T-cell (primary cell): Measurements from ENCODE around the gene TPPP3. TPM values are rescaled to one million over a fixed set of nuclear protein-coding genes. Genes with fewer than 3 reads are reported as not detected.
"Not testable (repeated sequence)": the region's sequence is repeated elsewhere in the genome, so short reads cannot be mapped to it uniquely, and the experiment has no call there.

Experiments
- ATAC-seq, 4 experiments: fragments of 200-7000 bp in 3 of 4; fragments of 150-1000 bp in 1 of 4; cut with Tn5 transposase; replicated peaks in 1 of 4; 1 replicate in 3 of 4; 2 replicates in 1 of 4; pipeline ENCODE4 v1.10.0; 2021; ENCODE audit warnings: moderate library complexity in 3 of 4, mild to moderate bottlenecking in 2 of 4, moderate number of reproducible peaks in 1 of 4
- CTCF ChIA-PET, 2 donors: fragments of 300-600 bp; sonication (Branson Sonifier 250); formaldehyde crosslinking; loops; one replicate each; lab custom pipeline; 2022; ENCODE audit warnings: antibody characterized with exemption in 2 of 2; lab: Charles Lee
- POLR2A ChIA-PET, 2 donors: fragments of 300-600 bp; sonication (Branson Sonifier 250); formaldehyde crosslinking; loops; one replicate each; lab custom pipeline; 2022; ENCODE audit warnings: antibody characterized with exemption in 2 of 2; lab: Charles Lee
- DNase-seq, 35 experiments: peaks; one replicate each; pipeline versions ENCODE4 v3.0.0 to v3.0.0-alpha.2; 2013 to 2023
- H3K27ac ChIP-seq: one replicate; pipeline ENCODE4 v1.5.1; 2013; ENCODE audit warnings: low read length
- H3K27me3 ChIP-seq, 2 experiments: replicated peaks in 1 of 2; 1 replicate in 1 of 2; 2 replicates in 1 of 2; pipeline versions ENCODE4 v1.6.1 to v1.7.0; 2013; ENCODE audit warnings: low read length in 1 of 2, mixed read lengths in 1 of 2; ENCODE audit not compliant: control insufficient read depth in 2 of 2, insufficient read depth in 2 of 2; ENCODE audit errors: extremely low read depth in 1 of 2
- H3K36me3 ChIP-seq, 2 donors: 1 replicate in 1 of 2; 2 replicates in 1 of 2; pipeline versions ENCODE4 v1.6.1 to v1.7.0; 2013; ENCODE audit warnings: low read length in 1 of 2; ENCODE audit not compliant: control insufficient read depth in 2 of 2, insufficient read depth in 1 of 2; ENCODE audit errors: extremely low read depth in 1 of 2
- H3K4me1 ChIP-seq, 2 experiments: 1 replicate in 1 of 2; 2 replicates in 1 of 2; pipeline versions ENCODE4 v1.6.1 to v1.7.0; 2013; ENCODE audit warnings: low read length in 2 of 2, mixed read lengths in 1 of 2; ENCODE audit not compliant: insufficient read depth in 2 of 2, control insufficient read depth in 1 of 2; ENCODE audit errors: extremely low read depth in 1 of 2
- H3K4me3 ChIP-seq, 2 donors: 1 replicate in 1 of 2; 2 replicates in 1 of 2; pipeline versions ENCODE4 v1.5.1 to v1.7.0; 2013; ENCODE audit warnings: mild to moderate bottlenecking in 2 of 2, low read length in 1 of 2, moderate library complexity in 1 of 2; ENCODE audit not compliant: control insufficient read depth in 1 of 2; ENCODE audit errors: extremely low read depth in 1 of 2
- H3K9me3 ChIP-seq: 2 replicates; pipeline ENCODE4 v1.7.0; 2013
- H3K27ac Mint-ChIP-seq, 2 donors: one replicate each; pipeline ENCODE4 v1.8.0; 2020 to 2021; ENCODE audit warnings: mild to moderate bottlenecking in 2 of 2, mixed read lengths in 2 of 2
- H3K27me3 Mint-ChIP-seq, 2 donors: one replicate each; pipeline ENCODE4 v1.8.0; 2021 to 2022; ENCODE audit warnings: mixed read lengths in 2 of 2
- H3K36me3 Mint-ChIP-seq: one replicate; pipeline ENCODE4 v1.8.0; 2021; ENCODE audit warnings: mixed read lengths
- H3K4me1 Mint-ChIP-seq, 3 donors: one replicate each; pipeline ENCODE4 v1.8.0; 2020 to 2022; ENCODE audit warnings: mixed read lengths in 3 of 3, mild to moderate bottlenecking in 1 of 3
- H3K4me3 Mint-ChIP-seq, 3 donors: one replicate each; pipeline ENCODE4 v1.8.0; 2020 to 2022; ENCODE audit warnings: mild to moderate bottlenecking in 3 of 3, mixed read lengths in 3 of 3, moderate library complexity in 3 of 3
- H3K9me3 Mint-ChIP-seq, 3 donors: one replicate each; pipeline ENCODE4 v1.8.0; 2020 to 2022; ENCODE audit warnings: mixed read lengths in 3 of 3
- WGBS: methylation state at CpG from one replicate; pipeline ENCODE4 v1.1.5; 2013; ENCODE audit warnings: missing lambda C conversion rate; ENCODE audit not compliant: insufficient coverage; 5-methylcytosine and 5-hydroxymethylcytosine counted together
- total RNA-seq, 35 experiments: library from RNA in 6 of 35; stranded (reverse) in 6 of 35; fragments of 120-200 nt in 1 of 35; gene quantifications; one replicate each; pipeline versions ENCODE4 v1.2.1 to v1.2.4 and lab custom pipeline; 2013 to 2026

The TPPP3 gene
- total RNA-seq, 5 donors from 2014 or later (not counting 1 experiment from before 2014, with no cell fraction given) = 0.18 to 0.23 TPM; not detected in 3

DNA sequence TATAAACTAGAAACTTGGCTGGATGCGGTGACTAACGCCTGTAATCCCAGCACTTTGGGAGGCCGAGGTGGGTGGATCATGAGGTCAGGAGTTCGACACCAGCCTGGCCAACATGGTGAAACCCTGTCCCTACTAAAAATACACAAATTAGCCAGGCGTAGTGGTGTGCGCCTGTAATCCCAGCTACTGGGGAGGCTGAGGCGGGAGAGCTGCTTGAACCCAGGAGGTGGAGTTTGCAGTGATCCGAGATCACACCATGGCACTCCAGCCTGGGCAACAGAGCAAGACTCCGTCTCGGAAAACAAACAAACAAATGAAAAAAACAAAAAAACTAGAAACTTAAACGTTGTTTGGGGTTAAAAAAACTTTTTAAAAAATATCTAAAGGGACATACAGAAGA, 17.3 kb downstream of the TPPP3 start:
- H3K27ac Mint-ChIP-seq, H3K36me3 Mint-ChIP-seq, ATAC-seq, H3K4me1 Mint-ChIP-seq, H3K4me1 ChIP-seq, H3K27me3 ChIP-seq, DNase-seq, H3K4me3 Mint-ChIP-seq, POLR2A ChIA-PET, H3K4me3 ChIP-seq, H3K36me3 ChIP-seq, H3K9me3 ChIP-seq, H3K27ac ChIP-seq, H3K9me3 Mint-ChIP-seq, CTCF ChIA-PET: not testable (repeated sequence)
- 100% methylated on average over 3 of the region's 11 CpGs for WGBS
- H3K27me3 Mint-ChIP-seq = peaks cover 4 to 10% of the 10 kb centered on the region in 2 donors

DNA sequence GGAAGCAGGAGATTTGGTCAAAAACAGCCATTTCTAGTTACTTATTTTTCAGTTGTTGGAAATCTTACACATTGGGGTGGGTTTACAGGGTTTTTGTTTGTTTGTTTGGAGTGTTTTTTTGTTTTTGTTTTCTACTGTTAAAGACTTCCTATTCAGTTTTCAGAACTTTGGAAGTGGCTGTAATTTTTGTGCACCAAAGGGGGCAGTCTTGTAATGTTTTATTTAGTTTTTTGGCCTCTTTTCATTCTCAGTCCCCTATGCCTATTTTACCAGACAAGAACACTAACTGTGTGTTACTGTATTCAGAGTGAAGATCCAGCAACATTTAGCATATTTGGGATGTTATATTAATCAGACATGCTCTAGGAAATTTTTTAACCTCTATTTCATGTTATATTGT, 20.6 kb downstream of the TPPP3 start:
- no peaks in the 10 kb centered on the region for H3K9me3 Mint-ChIP-seq
- no peaks in the 10 kb centered on the region for H3K9me3 ChIP-seq
- H3K27ac ChIP-seq = no peak overlapping the region
- H3K4me3 ChIP-seq = no peak overlapping the region
- H3K36me3 Mint-ChIP-seq = no peaks in the 10 kb centered on the region
- CTCF ChIA-PET = interaction anchor here in 1 of 2 donors (0.6 kb wide), 1 partner anchor 34 kb away, joined by 9 read pairs; no protein-coding TSS in a partner anchor
- no peaks in the 10 kb centered on the region for H3K4me1 Mint-ChIP-seq
- DNase-seq = no peak
- no peak for ATAC-seq
- peaks cover 0 to 9% of the 10 kb centered on the region in 2 experiments for H3K27me3 ChIP-seq
- no peak overlapping the region for H3K4me3 Mint-ChIP-seq
- H3K27ac Mint-ChIP-seq = no peak overlapping the region
- POLR2A ChIA-PET = interaction anchor here in 1 of 2 donors (0.6 to 1.0 kb wide), 2 partner anchors 9 to 16 kb away, joined by 3 to 4 read pairs; no protein-coding TSS in a partner anchor
- H3K27me3 Mint-ChIP-seq = peaks cover 1 to 7% of the 10 kb centered on the region in 2 donors
- H3K4me1 ChIP-seq = no peaks in the 10 kb centered on the region
- no peaks in the 10 kb centered on the region for H3K36me3 ChIP-seq

DNA sequence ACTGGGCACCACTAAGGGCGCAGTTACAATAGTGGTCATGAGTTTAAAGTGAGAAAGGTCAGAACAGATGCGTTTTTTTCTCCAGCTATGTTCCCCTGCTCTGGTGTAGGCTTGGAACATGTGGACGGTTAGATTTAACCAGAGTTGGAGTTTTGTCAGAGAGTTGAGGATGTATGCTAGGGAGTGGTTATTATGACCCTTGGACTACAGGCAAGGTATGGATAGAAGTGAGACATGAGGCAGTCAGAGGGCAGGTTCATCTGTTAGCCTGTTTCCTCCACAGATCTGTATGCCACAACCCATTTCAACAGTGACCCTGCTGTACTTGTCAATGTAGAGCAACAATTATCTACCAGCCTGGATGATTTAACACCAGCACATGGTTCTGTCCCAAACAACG, 22.6 kb downstream of the TPPP3 start:
- POLR2A ChIA-PET = no interaction called here
- Mint-ChIP-seq H3K27ac (no peak overlapping the region), H3K36me3 (no peaks in the 10 kb centered on the region), H3K4me1 (peaks cover 0 to 5% (median 2%) of the 10 kb centered on the region in 3 donors), H3K9me3 (no peaks in the 10 kb centered on the region), H3K4me3 (no peak overlapping the region), H3K27me3 (no peaks in the 10 kb centered on the region)
- no peak for ATAC-seq
- no peak for DNase-seq
- Histone ChIP-seq H3K4me3 (no peak overlapping the region), H3K27me3 (peaks cover 0 to 2% of the 10 kb centered on the region in 2 experiments), H3K4me1 (no peaks in the 10 kb centered on the region), H3K36me3 (no peaks in the 10 kb centered on the region), H3K27ac (no peak overlapping the region), H3K9me3 (no peaks in the 10 kb centered on the region)
- WGBS = 78% methylated on average over 3 of the region's 4 CpGs
- CTCF ChIA-PET = interaction anchor here in 1 of 2 donors (0.7 kb wide), 1 partner anchor 43 kb away, joined by 4 read pairs; no protein-coding TSS in a partner anchor

- no peaks in the 10 kb centered on the region for H3K9me3 Mint-ChIP-seq
- H3K27me3 Mint-ChIP-seq = peaks cover 0 to 1% of the 10 kb centered on the region in 2 donors
- DNase-seq (no peak), ATAC-seq (peak in 2 of 4 experiments; percentile 16 to 36)
- peak overlapping the region; percentile 4 for H3K27ac ChIP-seq
- no peaks in the 10 kb centered on the region for H3K27me3 ChIP-seq
- H3K27ac Mint-ChIP-seq = peak overlapping the region; percentile 35 to 36
- CTCF ChIA-PET = interaction anchor here (0.5 to 0.6 kb wide), 2 partner anchors 17 to 57 kb away, joined by 3 to 5 read pairs; no protein-coding TSS in a partner anchor
- POLR2A ChIA-PET = no interaction called here
- no peaks in the 10 kb centered on the region for H3K36me3 Mint-ChIP-seq
- no peaks in the 10 kb centered on the region for H3K36me3 ChIP-seq
- peak overlapping the region in 1 of 3 donors; percentile 26 for H3K4me3 Mint-ChIP-seq
- H3K4me3 ChIP-seq = no peak overlapping the region
- peaks cover 13 to 25% (median 18%) of the 10 kb centered on the region in 3 donors for H3K4me1 Mint-ChIP-seq
- peaks cover 0 to 12% of the 10 kb centered on the region in 2 experiments for H3K4me1 ChIP-seq
- no peaks in the 10 kb centered on the region for H3K9me3 ChIP-seq
Measured at GRCh38 chr16:67364600-67365235, 28.6 kb downstream of the TPPP3 start.

DNA sequence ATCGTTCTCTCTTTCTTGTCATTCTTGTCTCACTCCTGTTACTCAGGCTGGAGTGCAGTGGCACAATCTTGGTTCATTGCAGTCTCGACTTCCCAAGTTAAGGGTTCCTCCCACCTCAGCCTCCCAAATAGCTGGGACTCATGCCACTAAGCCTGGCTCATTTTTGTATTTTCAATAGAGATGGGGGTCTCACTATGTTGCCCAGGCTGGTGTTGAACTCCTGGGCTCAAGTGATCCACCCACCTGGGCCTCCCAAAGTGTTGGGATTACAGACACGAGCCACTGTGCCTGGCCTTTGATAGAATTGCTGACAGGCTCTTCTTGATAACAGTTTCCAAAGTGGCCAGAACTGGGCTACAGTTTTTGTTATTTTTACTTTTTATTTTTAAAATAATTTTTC, 32.3 kb downstream of the TPPP3 start:
- Histone ChIP-seq H3K27me3 (peaks cover 0 to 3% of the 10 kb centered on the region in 2 experiments), H3K36me3 (no peaks in the 10 kb centered on the region), H3K4me3 (no peak overlapping the region), H3K27ac (no peak overlapping the region), H3K4me1 (peaks cover 0 to 12% of the 10 kb centered on the region in 2 experiments), H3K9me3 (no peaks in the 10 kb centered on the region)
- peaks cover 1 to 5% of the 10 kb centered on the region in 2 donors for H3K27me3 Mint-ChIP-seq
- no peak overlapping the region for H3K27ac Mint-ChIP-seq
- CTCF ChIA-PET = no interaction called here
- peaks cover 13 to 24% (median 18%) of the 10 kb centered on the region in 3 donors for H3K4me1 Mint-ChIP-seq
- ATAC-seq = no peak
- no peaks in the 10 kb centered on the region for H3K9me3 Mint-ChIP-seq
- H3K36me3 Mint-ChIP-seq = no peaks in the 10 kb centered on the region
- 60% methylated on average over 1 of the region's 3 CpGs for whole genome bisulfite sequencing
- no peak overlapping the region for H3K4me3 Mint-ChIP-seq
- DNase-seq = no peak
- POLR2A ChIA-PET = no interaction called here

- H3K9me3 Mint-ChIP-seq, ATAC-seq, H3K4me1 ChIP-seq, H3K9me3 ChIP-seq, H3K27ac ChIP-seq, H3K36me3 Mint-ChIP-seq, H3K4me3 Mint-ChIP-seq, H3K27ac Mint-ChIP-seq, POLR2A ChIA-PET, H3K27me3 Mint-ChIP-seq, H3K36me3 ChIP-seq, DNase-seq, H3K4me3 ChIP-seq, H3K27me3 ChIP-seq, CTCF ChIA-PET: not testable (repeated sequence)
- WGBS = 93% methylated on average over 6 of the region's 8 CpGs
- peaks cover 7 to 11% (median 9%) of the 10 kb centered on the region in 3 donors for H3K4me1 Mint-ChIP-seq
Measured at GRCh38 chr16:67359540-67360269, 33.6 kb downstream of the TPPP3 start.
